NCI-H345 (cell line): ENCODE data around the gene ARHGAP8.

Experiments
- DNase-seq: peaks from one replicate; lab custom pipeline; 2025; lab: John Stamatoyannopoulos, UW

The ARHGAP8 gene

GRCh38 chr22:44752285-44753188 is at the start of gene ARHGAP8:
Gene ARHGAP8 (plus strand): TSS chr22:44752575. CDS start chr22:44786528, 33,953 bp downstream.
- peak; percentile 48 for DNase-seq

- DNase-seq, result no peak
These were observed 49.0 kb upstream of the ARHGAP8 start for GRCh38 chr22:44703255-44703870.

DNA sequence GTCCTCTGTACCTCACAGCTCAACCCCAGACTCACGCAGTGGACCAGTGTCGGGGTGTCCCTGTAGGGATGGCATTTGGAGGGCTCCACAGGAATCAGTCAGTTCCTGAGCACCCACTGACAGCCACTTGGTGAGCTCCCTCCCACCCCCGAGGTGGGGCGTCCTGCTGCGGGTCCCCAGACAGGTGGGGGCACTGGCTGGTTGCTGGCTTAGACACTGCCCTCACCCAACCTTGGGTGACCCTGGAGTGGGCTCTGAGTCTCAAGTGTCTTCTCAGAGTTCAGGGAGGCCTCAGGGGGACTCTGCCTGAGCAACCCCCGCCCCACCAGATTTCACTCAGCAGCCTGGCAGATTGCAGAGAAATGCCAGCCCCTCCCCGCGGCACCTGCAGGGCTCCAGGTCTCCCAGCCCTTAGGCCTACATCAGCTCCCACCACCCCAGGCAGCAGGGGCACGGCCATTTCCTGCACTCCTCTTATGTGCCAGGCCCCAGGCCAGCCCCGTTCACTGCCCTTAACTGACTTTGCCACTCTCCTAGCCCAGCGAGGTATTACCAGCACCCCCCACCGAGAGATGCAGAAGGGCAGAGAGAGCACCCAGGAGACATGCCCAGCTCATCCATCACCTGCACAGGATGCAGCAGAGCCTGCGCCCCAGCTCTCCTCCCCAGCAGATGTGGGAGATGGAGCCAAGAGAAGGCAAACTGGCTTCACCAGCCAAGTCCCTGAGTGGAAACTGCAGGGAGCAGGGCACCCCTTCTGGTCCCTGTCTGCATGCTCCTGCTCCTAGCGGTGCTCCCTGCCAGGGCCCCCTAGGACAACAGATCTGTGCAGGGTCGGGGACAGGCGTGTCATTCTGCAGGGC is 48.0 kb upstream of the ARHGAP8 start:
- no peak for DNase-seq

- DNase-seq, result no peak
These were observed 47.4 kb upstream of the ARHGAP8 start for GRCh38 chr22:44705022-44705297.

DNA sequence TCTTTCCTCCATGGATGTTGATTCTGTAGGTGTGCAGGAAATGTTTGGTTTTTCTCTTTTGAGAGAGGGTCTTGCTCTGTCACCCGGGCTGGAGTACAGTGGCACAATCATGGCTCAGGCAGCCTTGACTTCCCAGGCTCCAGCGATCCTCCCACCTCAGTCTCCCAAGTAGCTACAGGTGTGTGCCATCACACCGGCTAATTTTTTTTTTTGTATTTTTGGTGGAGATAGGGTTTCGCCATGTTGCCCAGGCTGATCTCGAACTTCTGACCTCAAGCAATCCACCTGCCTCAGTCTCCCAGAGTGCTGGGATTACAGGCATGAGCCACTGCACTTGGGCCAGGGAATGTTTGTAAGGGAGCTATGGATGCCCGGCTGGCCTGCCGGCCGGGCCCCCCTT is 45.9 kb upstream of the ARHGAP8 start:
- no peak for DNase-seq

GRCh38 chr22:44707178-44707577 is 45.2 kb upstream of the ARHGAP8 start:
- no peak for DNase-seq

- DNase-seq, result no peak
These were observed 44.6 kb upstream of the ARHGAP8 start for GRCh38 chr22:44707752-44708151.

DNA sequence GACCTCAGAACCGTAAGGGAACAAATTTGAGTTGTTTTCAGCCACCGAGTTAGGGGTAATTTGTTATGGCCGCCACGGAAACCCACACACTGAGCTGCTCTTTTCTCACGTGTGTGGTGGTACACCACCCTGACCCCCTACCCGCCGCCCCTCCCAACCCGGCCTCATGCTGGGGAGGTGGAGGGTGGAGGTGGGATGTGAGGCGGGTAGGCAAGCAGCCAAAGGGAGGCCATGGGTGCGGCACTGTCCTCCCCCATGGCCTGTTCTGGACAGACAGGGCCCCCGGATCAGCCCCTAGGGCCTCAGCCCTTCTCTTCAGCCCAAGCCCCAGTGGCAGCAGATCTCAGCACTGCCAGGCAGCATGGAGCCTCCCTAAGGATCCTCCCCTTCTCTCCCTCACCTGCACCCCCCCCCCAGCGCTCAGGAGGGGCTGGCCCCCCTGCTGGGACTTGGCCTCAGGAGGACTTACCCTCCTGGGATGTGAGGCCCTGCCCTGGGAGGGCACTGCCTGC is 42.4 kb upstream of the ARHGAP8 start:
- no peak for DNase-seq

GRCh38 chr22:44710474-44711240 is 41.7 kb upstream of the ARHGAP8 start:
- peak; percentile 45 for DNase-seq

DNA sequence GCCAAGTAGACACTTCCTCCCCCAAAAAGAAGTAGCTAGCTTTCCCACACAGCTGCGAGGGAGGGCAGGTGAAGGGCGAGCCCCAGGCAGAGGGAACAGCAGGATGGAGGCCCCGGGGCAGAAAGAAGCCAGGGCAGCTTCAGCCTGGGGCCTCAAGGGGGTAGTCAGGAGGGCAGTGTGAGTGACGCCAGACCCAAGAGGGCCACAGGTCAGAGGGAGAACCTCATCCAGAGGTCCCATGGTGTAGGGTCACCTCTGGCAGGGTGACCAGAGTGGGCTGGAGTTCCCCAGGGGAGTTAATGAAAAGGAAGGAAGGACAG is 41.2 kb upstream of the ARHGAP8 start:
- DNase-seq, result no peak

DNA sequence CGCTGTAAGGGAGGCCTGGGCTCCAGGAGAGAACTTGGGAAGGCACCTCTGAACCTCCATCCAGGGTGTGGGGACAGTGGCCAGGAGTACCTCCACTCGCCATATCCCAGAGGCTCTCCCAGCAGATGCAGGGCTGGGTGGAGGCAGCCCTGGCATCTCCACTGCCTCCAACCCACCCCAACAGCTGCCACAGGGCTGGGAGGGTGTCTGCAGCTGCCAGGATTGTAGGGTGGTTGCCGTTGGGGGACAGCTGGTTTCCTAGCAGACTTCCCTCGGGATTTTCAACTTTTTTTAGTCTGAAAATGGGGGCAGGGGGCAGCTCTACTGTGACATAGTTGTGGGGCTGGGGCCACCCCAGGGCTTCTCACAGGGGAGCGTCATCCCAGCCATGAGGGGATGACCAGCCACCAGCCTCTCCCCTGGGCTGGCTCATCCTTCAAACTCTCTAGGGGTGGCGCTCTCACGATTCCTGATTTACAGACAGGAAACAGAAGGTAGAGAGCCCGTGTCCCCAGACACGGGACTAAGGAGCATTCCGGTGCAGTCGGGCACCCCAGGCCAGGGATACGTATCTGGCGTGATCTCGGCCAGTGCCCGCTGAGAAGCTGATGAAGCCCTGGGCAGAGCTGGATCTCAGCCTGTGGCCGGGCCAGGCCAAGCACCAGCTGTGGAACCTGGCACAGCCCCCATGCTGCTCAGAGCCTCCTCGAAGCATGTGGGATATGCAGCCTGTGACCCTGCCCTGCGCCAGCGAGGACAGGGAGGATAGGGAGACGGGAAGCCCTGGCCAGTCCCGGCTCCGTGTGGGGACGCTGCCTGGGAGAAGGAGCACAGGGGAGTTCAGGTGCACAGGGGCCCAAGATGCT is 40.5 kb upstream of the ARHGAP8 start:
- DNase-seq, result no peak

- no peak for DNase-seq
These were observed 39.4 kb upstream of the ARHGAP8 start for GRCh38 chr22:44712962-44713361.

- no peak for DNase-seq
These were observed 37.5 kb upstream of the ARHGAP8 start for GRCh38 chr22:44714703-44715350.

DNA sequence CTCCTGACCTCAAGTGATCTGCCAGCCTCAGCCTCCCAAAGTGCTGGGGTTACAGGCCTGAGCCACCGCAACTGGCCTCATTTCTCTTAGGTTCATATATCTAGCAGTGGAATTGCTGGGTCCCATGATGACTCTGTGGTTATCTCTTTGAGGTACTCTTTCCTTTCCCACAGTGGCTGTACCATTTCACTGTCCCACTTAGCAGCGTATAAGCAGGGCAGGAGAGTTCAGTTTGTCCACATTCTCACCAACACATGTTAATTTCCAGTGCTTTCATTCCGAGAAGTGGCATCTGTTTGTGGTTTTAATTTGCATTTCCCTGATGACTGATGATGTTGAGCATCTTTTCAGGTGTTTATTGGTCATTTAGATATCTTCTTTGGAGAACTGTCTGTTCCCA is 34.0 kb upstream of the ARHGAP8 start:
- no peak for DNase-seq

DNA sequence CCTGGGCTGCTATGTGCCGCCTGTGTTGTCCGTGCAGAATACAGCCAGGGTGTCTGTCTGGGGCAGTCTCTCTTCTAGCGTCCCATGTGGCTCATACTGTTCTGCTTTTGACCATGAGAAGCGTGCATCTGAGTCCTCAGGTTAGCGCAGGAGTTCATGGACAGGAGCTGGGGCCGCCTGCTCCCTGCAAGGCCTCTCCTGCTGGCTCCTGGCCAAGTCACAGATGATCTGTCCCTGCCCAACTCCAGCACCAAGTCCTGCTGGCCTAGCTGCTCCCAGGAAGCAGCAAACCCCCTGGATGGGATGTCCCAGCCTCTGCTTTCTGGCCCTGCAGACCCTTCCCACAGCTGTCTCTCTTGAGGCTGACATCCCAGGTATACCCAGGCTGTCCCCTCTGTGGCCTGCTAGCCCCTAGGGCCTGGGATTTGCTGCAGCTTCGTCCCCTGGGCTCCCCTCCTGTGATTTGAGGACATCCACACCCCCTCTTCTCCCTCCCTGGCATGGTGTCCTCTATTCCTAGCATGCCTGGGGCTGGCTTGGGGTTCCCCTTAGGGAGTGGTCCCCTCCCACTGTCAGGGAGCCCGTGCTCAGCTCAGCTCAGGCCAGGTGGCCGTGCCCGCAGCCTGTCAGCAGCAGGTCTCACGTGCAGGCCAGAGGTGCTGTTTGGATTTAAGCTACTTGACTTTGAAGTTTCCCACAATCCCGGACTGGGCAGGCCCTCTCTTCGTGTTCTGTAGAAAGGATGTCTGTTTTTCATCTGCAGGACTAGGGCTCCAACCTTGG is 32.6 kb upstream of the ARHGAP8 start:
- DNase-seq, result no peak

- no peak for DNase-seq
These were observed 31.2 kb upstream of the ARHGAP8 start for GRCh38 chr22:44721213-44721612.

GRCh38 chr22:44722611-44723010 is 29.8 kb upstream of the ARHGAP8 start:
- DNase-seq, result no peak

- no peak for DNase-seq
These were observed 28.6 kb upstream of the ARHGAP8 start for GRCh38 chr22:44723801-44724200.

- DNase-seq, result no peak
These were observed 28.0 kb upstream of the ARHGAP8 start for GRCh38 chr22:44724416-44724815.

DNA sequence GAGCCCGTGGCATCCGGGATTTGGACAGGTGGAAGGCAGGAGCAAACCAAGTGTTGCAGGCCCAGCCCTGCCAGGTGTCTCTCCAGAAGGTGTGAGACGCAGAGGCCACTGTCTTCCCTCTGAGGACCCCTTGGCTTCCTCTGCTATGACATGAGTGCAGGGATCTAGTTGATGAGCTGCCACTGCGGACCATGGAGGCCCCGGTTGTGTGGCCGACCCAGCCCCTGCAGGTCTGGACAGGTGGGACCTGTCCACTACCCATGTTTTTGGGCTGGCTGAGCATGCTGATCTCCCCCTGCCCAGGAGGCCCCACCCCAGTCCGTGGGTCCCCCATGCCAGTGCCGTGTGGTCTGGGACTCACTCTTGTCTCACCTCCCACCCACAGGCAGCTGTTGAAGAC is 27.5 kb upstream of the ARHGAP8 start:
- no peak for DNase-seq
